Heart left ventricle (tissue), 13 donors: ENCODE data around the gene WNK2.

Source experiments
- POLR2A ChIP-seq, 2 donors: fragments of 450-650 bp; IDR thresholded peaks; one replicate each; pipeline ENCODE4 v1.6.1; 2017; ENCODE audit warnings: antibody characterized with exemption in 2 of 2, mild to moderate bottlenecking in 2 of 2, moderate library complexity in 2 of 2
- TF ChIP-seq, protein P1 (sequence below), 12 donors: fragments of 200-600 bp; sonication (generic) in 4 of 12; IDR thresholded peaks; one replicate each; pipeline versions ENCODE4 v1.5.0 to v1.8.0; 2018 to 2022; ENCODE audit warnings: antibody characterized with exemption in 12 of 12, mild to moderate bottlenecking in 5 of 12
- donor health status: ischemic (EF 13 %, LVEDD 7.1; RV severe dilation, severe dysfunction).
- donor health status: DM: no; HTN: yes; CAD: no.
- donor health status: DM: no; HTN: no; CAD: no.
- donor health status: ischemic (EF 25% LVEDD 6.9; RV normal size, moderate dysfunction).
- donor health status: ischemic (EF 25% LVEDD 5.7; RV mildly dilated, moderate dysfunction).
- donor health status: ischemic (EF 35%, LVEDD 5.7; RV mildly dilated, moderate dysfunction).
- donor health status: nonischemic (EF 11% LVEDD 7.7; RV severe dilation, severe dysfunction).
- donor health status: DM: yes; HTN: yes; CAD: no.
- donor health status: PGD.
- donor health status: ischemic (EF 29% LVEDD 5.4; RV normal size, mild dysfunction).
- donor health status: nonischemic (EF 23%, LVEDD 6.1; RV moderate dilation, normal function).

DNA sequence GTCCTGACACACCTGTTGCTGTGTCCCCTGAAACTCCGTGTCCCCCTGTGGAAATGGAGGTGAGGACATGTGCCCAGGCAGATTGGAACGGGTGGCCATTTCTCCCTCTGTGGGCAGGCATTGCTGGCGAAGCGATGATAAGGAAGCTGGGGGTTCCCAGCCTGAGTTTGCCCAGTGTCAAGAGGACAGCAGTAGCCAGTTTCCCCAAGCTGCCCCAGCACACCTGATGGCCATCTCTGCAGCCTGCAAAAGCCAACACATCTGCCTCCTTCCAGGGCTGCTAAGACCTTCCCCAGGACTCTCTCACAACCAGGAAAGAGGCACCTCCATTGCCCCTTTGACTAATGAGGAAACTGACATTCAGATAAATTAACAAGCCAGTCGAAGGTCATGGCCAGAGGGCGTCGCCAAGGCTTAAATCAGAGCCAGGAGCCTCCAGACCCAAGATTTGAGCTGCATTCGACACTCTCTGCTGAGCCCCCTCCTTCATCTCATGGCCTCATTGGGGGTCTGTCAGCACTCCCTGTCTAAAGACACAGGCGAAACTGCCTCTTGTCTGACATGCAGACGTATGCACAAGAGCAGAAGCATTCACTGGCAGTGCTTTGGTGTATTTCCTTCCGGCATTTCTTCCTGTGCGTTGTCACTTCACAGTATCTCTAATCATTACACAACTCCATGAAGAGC, 10.4 kb upstream of the WNK2 start:
- TF ChIP-seq, protein P1, sequence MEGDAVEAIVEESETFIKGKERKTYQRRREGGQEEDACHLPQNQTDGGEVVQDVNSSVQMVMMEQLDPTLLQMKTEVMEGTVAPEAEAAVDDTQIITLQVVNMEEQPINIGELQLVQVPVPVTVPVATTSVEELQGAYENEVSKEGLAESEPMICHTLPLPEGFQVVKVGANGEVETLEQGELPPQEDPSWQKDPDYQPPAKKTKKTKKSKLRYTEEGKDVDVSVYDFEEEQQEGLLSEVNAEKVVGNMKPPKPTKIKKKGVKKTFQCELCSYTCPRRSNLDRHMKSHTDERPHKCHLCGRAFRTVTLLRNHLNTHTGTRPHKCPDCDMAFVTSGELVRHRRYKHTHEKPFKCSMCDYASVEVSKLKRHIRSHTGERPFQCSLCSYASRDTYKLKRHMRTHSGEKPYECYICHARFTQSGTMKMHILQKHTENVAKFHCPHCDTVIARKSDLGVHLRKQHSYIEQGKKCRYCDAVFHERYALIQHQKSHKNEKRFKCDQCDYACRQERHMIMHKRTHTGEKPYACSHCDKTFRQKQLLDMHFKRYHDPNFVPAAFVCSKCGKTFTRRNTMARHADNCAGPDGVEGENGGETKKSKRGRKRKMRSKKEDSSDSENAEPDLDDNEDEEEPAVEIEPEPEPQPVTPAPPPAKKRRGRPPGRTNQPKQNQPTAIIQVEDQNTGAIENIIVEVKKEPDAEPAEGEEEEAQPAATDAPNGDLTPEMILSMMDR (IDR thresholded peaks at IDR 0.05): no peak
- TF ChIP-seq POLR2A (IDR thresholded peaks at IDR 0.05): no peak
